H9 (cell line): Measurements from ENCODE around the gene C20orf96. TPM values are rescaled to one million over a fixed set of nuclear protein-coding genes. Genes with fewer than 3 reads are reported as not detected.

Source experiments
- DNase-seq: peaks from one replicate; pipeline ENCODE4 v3.0.0-alpha.2; 2017
- H2AFZ ChIP-seq: one replicate; pipeline ENCODE4 v1.6.1; 2013; ENCODE audit warnings: mild to moderate bottlenecking, low read length, control low read depth, moderate library complexity
- H2AK5ac ChIP-seq: 2 replicates; pipeline ENCODE4 v1.6.1; 2013; ENCODE audit warnings: low read length, control low read depth, mixed read lengths; ENCODE audit not compliant: insufficient read length
- H2BK120ac ChIP-seq: one replicate; pipeline ENCODE4 v1.6.1; 2013; ENCODE audit warnings: low read depth, mild to moderate bottlenecking, low read length, control low read depth, inconsistent platforms; ENCODE audit not compliant: poor library complexity, severe bottlenecking
- H2BK12ac ChIP-seq: 2 replicates; pipeline ENCODE4 v1.6.1; 2013; ENCODE audit warnings: low read length, control low read depth, mixed read lengths, low read depth; ENCODE audit not compliant: insufficient read length
- H2BK15ac ChIP-seq: 2 replicates; pipeline ENCODE4 v1.6.1; 2013; ENCODE audit warnings: low read depth, low read length, control low read depth
- H2BK20ac ChIP-seq: one replicate; pipeline ENCODE4 v1.6.1; 2013; ENCODE audit warnings: low read depth, mild to moderate bottlenecking, low read length, control low read depth, inconsistent platforms; ENCODE audit not compliant: poor library complexity, severe bottlenecking
- H2BK5ac ChIP-seq: 2 replicates; pipeline ENCODE4 v1.6.1; 2013; ENCODE audit warnings: low read length, control low read depth, mixed read lengths; ENCODE audit not compliant: insufficient read length
- H3K14ac ChIP-seq: 2 replicates; pipeline ENCODE4 v1.6.1; 2013; ENCODE audit warnings: low read length, control low read depth; ENCODE audit not compliant: insufficient read depth
- H3K18ac ChIP-seq: 2 replicates; pipeline ENCODE4 v1.6.1; 2013; ENCODE audit warnings: low read depth, mild to moderate bottlenecking, mixed read lengths, low read length, control low read depth; ENCODE audit not compliant: insufficient read length
- H3K23ac ChIP-seq: 2 replicates; pipeline ENCODE4 v1.6.1; 2013; ENCODE audit warnings: low read length, control low read depth, mixed read lengths, low read depth; ENCODE audit not compliant: insufficient read length
- H3K23me2 ChIP-seq: 2 replicates; pipeline ENCODE4 v1.6.1; 2013; ENCODE audit warnings: low read depth, mild to moderate bottlenecking, mixed read lengths, low read length, control low read depth; ENCODE audit not compliant: insufficient read length, poor library complexity, severe bottlenecking
- H3K27ac ChIP-seq: 2 replicates; pipeline ENCODE4 v1.5.1; 2013; ENCODE audit warnings: low read length, control low read depth, mixed read lengths, low read depth; ENCODE audit not compliant: insufficient read length
- H3K27me3 ChIP-seq: 2 replicates; pipeline ENCODE4 v1.6.1; 2013; ENCODE audit warnings: low read length, control low read depth, inconsistent platforms; ENCODE audit not compliant: insufficient read depth
- H3K4ac ChIP-seq: 2 replicates; pipeline ENCODE4 v1.6.1; 2013; ENCODE audit warnings: low read depth, mild to moderate bottlenecking, control low read depth, inconsistent platforms, low read length, moderate library complexity
- H3K4me1 ChIP-seq: 2 replicates; pipeline ENCODE4 v1.6.1; 2013; ENCODE audit warnings: low read length, control low read depth, inconsistent platforms; ENCODE audit not compliant: insufficient read depth
- H3K4me2 ChIP-seq: 2 replicates; pipeline ENCODE4 v1.6.1; 2013; ENCODE audit warnings: low read length, control low read depth, mixed read lengths; ENCODE audit not compliant: insufficient read length, insufficient read depth
- H3K56ac ChIP-seq: 2 replicates; pipeline ENCODE4 v1.6.1; 2013; ENCODE audit warnings: low read depth, mild to moderate bottlenecking, mixed read lengths, low read length, control low read depth; ENCODE audit not compliant: insufficient read length
- H3K79me1 ChIP-seq: 2 replicates; pipeline ENCODE4 v1.6.1; 2013; ENCODE audit warnings: low read depth, mild to moderate bottlenecking, moderate library complexity, low read length, control low read depth, inconsistent platforms; ENCODE audit not compliant: insufficient read depth, poor library complexity, severe bottlenecking
- H3K79me2 ChIP-seq: 2 replicates; pipeline ENCODE4 v1.6.1; 2013; ENCODE audit warnings: low read length, control low read depth, inconsistent platforms; ENCODE audit not compliant: insufficient read depth
- H3K9ac ChIP-seq: 2 replicates; pipeline ENCODE4 v1.6.1; 2013; ENCODE audit warnings: low read length, control low read depth, mixed read lengths; ENCODE audit not compliant: insufficient read length; ENCODE audit errors: extremely low read depth
- H3K9me3 ChIP-seq: one replicate; pipeline ENCODE4 v1.6.1; 2013; ENCODE audit warnings: low read depth, low read length, inconsistent platforms; ENCODE audit not compliant: control insufficient read depth
- H3T11ph ChIP-seq: one replicate; pipeline ENCODE4 v1.6.1; 2013; ENCODE audit warnings: mild to moderate bottlenecking, low read length, control low read depth, inconsistent platforms
- H4K20me1 ChIP-seq: one replicate; pipeline ENCODE4 v1.6.1; 2013; ENCODE audit not compliant: control insufficient read depth, insufficient read length, insufficient read depth
- H4K5ac ChIP-seq: 2 replicates; pipeline ENCODE4 v1.6.1; 2013; ENCODE audit warnings: low read depth, mild to moderate bottlenecking, mixed read lengths, low read length, control low read depth; ENCODE audit not compliant: insufficient read length
- H4K8ac ChIP-seq: replicated peaks from 2 replicates; pipeline ENCODE4 v1.6.1; 2013; ENCODE audit warnings: low read length, control low read depth, mixed read lengths, low read depth; ENCODE audit not compliant: insufficient read length
- H4K91ac ChIP-seq: 2 replicates; pipeline ENCODE4 v1.6.1; 2013; ENCODE audit warnings: low read depth, mild to moderate bottlenecking, moderate library complexity, mixed read lengths, low read length, control low read depth; ENCODE audit not compliant: insufficient read length
- H3K27ac Mint-ChIP-seq, 3 experiments: 2 replicates in 2 of 3; 3 replicates in 1 of 3; pipeline ENCODE4 v1.8.0; 2020 to 2021; ENCODE audit warnings: mixed read lengths in 3 of 3, mild to moderate bottlenecking in 1 of 3, moderate library complexity in 1 of 3
- H3K27me3 Mint-ChIP-seq: 2 replicates; pipeline ENCODE4 v1.8.0; 2021; ENCODE audit warnings: low read depth, mild to moderate bottlenecking, moderate library complexity, mixed read lengths
- H3K36me3 Mint-ChIP-seq, 3 experiments: 2 replicates in 2 of 3; 3 replicates in 1 of 3; pipeline ENCODE4 v1.8.0; 2020 to 2021; ENCODE audit warnings: low read depth in 3 of 3, mixed read lengths in 3 of 3; ENCODE audit not compliant: insufficient read depth in 1 of 3
- H3K4me1 Mint-ChIP-seq, 2 experiments: 2 replicates each; pipeline ENCODE4 v1.8.0; 2020; ENCODE audit warnings: mixed read lengths in 2 of 2
- H3K4me3 Mint-ChIP-seq, 2 experiments: 2 replicates in 1 of 2; 3 replicates in 1 of 2; pipeline ENCODE4 v1.8.0; 2020 to 2021; ENCODE audit warnings: mild to moderate bottlenecking in 2 of 2, mixed read lengths in 2 of 2, moderate library complexity in 1 of 2
- H3K9me3 Mint-ChIP-seq, 2 experiments: 2 replicates in 1 of 2; 3 replicates in 1 of 2; pipeline ENCODE4 v1.8.0; 2020; ENCODE audit warnings: mild to moderate bottlenecking in 2 of 2, mixed read lengths in 2 of 2, moderate library complexity in 1 of 2
- CTCF ChIP-seq: fragments of 200-600 bp; sonication (generic); conservative IDR thresholded peaks from 3 replicates; pipeline ENCODE4 v1.8.0; 2021; ENCODE audit warnings: antibody characterized with exemption, mild to moderate bottlenecking
- WGBS: extraction: QIAGEN DNeasy Blood & Tissue Kit; methylation state at CpG from one replicate; pipeline ENCODE4 v1.1.7; 2013; ENCODE audit warnings: missing lambda C conversion rate, low lambda C conversion rate, mixed read lengths; ENCODE audit not compliant: insufficient read length; ENCODE audit errors: extremely low coverage; 5-methylcytosine and 5-hydroxymethylcytosine counted together
- total RNA-seq: library from RNA; stranded (reverse); gene quantifications from 2 replicates; pipeline ENCODE4 v1.2.1, GENCODE V29; 2021

Gene C20orf96
- total RNA-seq, 1 experiment from 2014 or later, result 14.5 TPM

DNA sequence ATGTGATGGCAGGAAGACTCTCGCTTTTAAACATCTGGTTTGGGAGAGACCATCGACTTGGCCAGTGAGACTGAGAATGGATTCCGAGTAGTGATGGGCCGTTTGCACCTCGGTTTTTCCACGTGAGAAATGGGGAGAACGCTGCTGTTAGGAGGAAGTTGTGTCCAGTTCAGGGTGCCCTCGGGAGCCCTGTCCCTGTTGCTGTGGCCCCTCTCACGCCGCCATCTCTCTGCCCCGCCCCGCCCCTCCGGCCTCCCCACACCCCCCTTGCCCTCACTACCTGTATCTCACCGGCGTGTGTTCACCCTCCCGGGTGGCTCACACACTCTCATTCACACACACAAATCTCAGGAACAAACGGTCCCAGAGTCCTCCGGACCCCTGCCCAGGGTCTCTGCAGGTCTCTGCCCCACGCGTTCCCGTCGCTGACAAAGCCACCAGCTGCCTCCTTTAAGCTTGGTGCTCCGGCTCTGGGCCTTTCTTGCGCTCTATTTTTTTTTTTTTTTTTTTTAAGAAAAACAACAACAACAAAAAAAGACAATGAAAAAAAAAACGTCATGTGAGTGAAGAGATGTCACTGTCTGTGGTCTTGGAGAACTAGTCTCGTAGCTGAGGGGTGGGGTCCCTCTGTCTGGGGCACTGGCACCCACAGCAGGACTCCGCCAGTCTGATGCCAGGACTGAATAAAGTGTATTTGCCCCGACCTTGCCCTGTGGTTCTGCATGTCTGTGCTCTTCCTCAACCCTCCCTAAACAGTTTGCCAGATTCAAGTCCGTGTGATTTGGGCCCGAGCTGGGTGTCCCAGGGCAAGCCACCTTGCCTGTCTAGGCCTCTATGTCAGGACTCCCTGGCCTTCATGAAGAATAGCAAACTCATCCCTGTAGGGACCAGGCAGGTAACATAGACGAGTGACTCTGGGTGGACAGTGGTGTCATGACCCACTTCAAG, 37.8 kb upstream of the C20orf96 start:
- peak overlapping the region; percentile 64 for H3K4me2 ChIP-seq
- H3K27me3 Mint-ChIP-seq, result peaks cover 11% of the 10 kb centered on the region
- no CpG with 5 or more reads among the region's 31 CpGs for WGBS
- no peak for TF ChIP-seq CTCF
- H3K79me2 ChIP-seq, result peaks cover 9% of the 10 kb centered on the region; the same call in 1 of the 2 replicates
- H3K4me1 Mint-ChIP-seq, result peaks cover 35 to 38% of the 10 kb centered on the region in 2 experiments
- peaks cover 2% of the 10 kb centered on the region for H4K20me1 ChIP-seq
- H3K56ac ChIP-seq, result no peak overlapping the region
- no peak overlapping the region for H2BK20ac ChIP-seq
- H2BK12ac ChIP-seq, result no peak overlapping the region
- peak overlapping the region; percentile 35 for H3K9ac ChIP-seq
- H3K4ac ChIP-seq, result no peak overlapping the region
- H3K23me2 ChIP-seq, result peaks cover 16% of the 10 kb centered on the region
- no peak overlapping the region for H3K23ac ChIP-seq
- 0 out of 2 replicates have a peak, but pooled peaks cover 2% of the 10 kb centered on the region for H3K27me3 ChIP-seq
- H3K4me3 Mint-ChIP-seq, result peak overlapping the region; percentile 87 to 88
- H3K18ac ChIP-seq, result no peak overlapping the region
- H3K4me1 ChIP-seq, result peaks cover 2% of the 10 kb centered on the region; the same call in 1 of the 2 replicates
- H4K5ac ChIP-seq, result no peak overlapping the region
- no peak overlapping the region for H2BK120ac ChIP-seq
- no peak overlapping the region for H4K91ac ChIP-seq
- DNase-seq, result no peak
- no peak overlapping the region for H3K27ac ChIP-seq
- H2BK5ac ChIP-seq, result no peak overlapping the region
- peaks cover 16 to 22% (median 21%) of the 10 kb centered on the region in 3 experiments; a peak in 6 of 7 replicates for H3K36me3 Mint-ChIP-seq
- H2BK15ac ChIP-seq, result no peak overlapping the region
- H3K9me3 ChIP-seq, result no peaks in the 10 kb centered on the region
- peaks cover 0 to 2% of the 10 kb centered on the region in 2 experiments; a peak in 1 of 5 replicates for H3K9me3 Mint-ChIP-seq
- no peak overlapping the region for H2AFZ ChIP-seq
- H3K27ac Mint-ChIP-seq, result peak overlapping the region in 1 of 3 experiments; percentile 65; a peak in 1 of 7 replicates
- H2AK5ac ChIP-seq, result no peak overlapping the region
- no peak overlapping the region for H3T11ph ChIP-seq
- H3K79me1 ChIP-seq, result no peaks in the 10 kb centered on the region
- H3K14ac ChIP-seq, result no peak overlapping the region
- H4K8ac ChIP-seq, result no peak overlapping the region
